ENCODE measurements around the gene CAPZB. TPM values are rescaled to one million over a fixed set of nuclear protein-coding genes. Genes with fewer than 3 reads are reported as not detected.

CAPZB gene
- total RNA-seq, 4 donors from 2014 or later = 84.2 to 119 (median 102) TPM

- TF ChIP-seq CTCF (IDR thresholded peaks at IDR 0.05; ENCODE audit: low read depth) = no peak
Measured at GRCh38 chr1:19465123-19465522, 20.2 kb downstream of the CAPZB start.

DNA sequence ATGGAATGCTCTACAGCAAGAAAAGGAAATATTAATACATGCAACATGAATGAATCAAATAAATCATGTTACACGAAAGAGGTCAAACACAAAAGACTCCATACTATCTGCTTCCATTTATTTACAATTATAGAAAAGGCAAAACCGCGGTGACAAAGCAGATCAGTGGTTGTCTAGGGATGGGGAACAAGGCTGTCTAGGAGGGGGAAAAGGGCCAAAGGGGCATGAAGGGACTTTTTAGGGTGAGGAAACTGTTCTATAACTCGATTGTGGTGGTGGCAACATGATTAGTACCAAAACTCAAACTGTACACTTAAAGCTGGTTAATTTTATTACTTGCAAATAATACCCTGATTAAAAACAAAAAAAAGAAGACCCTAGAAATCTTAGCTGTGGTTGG lies 20.6 kb downstream of the CAPZB start:
- no peak for TF ChIP-seq CTCF (IDR thresholded peaks at IDR 0.05; ENCODE audit: low read depth)

- TF ChIP-seq CTCF (IDR thresholded peaks at IDR 0.05; ENCODE audit: low read depth) = no peak
Measured at GRCh38 chr1:19463504-19463803, 21.9 kb downstream of the CAPZB start.

DNA sequence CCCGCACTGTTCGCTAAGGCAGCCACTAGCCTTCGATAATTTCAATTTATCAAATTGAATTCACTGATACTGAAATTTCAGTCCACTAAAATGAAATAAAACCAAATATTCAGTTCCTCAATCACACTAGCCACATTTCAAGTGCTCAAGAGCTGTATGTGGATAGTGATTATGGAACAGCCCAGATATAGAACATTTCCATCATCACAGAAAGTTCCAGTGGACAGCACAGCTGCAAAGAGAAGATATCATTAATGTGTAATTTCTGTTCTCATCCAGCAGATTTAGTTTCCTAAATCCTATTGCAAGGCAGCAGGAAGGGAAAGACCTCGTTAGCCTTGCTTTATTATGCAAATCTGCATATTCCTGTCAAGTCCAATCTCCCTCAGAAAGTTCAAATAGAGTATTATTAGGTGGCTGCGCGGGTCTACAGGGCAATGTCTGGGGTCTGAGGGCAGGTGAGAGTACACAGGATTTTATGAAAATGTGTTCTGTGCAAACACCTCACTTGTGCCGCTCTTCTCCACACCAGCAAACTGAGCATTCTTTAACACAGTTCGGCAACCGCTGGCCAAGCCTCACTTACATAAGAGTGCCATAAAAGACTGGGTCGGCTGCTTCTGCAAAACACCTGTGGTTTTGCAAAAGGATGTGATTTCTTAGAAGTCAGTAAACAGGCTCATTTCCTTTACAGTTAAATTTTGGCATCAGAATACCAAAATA lies 22.4 kb downstream of the CAPZB start:
- no peak for TF ChIP-seq CTCF (IDR thresholded peaks at IDR 0.05; ENCODE audit: low read depth)

- no peak for TF ChIP-seq CTCF (IDR thresholded peaks at IDR 0.05; ENCODE audit: low read depth)
Measured at GRCh38 chr1:19461220-19461554, 24.2 kb downstream of the CAPZB start.

DNA sequence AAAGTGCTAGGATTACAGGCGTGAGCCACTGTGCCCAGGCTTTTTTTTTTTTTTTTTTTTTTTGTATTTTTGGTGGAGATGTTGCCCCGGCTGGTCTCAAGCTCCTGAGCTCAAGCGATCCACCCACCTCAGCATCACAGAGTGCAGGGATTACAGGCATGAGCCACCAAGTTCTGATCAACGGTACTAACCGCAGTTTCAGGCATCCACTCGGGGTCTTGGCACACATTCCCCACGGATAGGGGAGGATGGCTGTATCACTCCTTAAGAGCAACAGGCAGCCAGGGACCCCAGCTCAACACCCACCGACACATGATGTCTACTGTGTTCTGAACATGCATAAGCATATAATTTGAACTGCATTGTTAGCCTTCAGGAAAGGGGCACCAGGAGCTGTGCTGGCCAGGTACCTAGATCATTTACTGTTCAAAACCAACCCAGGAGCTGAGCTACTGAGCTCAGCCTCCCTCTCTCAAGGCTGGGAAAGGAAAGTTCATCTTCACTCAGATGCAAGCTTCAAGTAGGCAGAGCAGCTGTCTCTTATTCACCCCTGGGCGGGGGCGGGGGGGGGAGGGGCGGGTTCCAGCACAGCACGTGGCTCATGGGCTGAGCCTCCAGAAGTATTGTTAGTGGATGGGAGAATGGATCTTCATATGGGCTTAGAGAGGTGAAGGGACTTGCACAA lies 24.7 kb downstream of the CAPZB start:
- TF ChIP-seq CTCF (IDR thresholded peaks at IDR 0.05; ENCODE audit: low read depth) = no peak

- TF ChIP-seq CTCF (IDR thresholded peaks at IDR 0.05; ENCODE audit: low read depth) = no peak
Measured at GRCh38 chr1:19458815-19459417, 26.4 kb downstream of the CAPZB start.

Measured in subcutaneous adipose tissue (tissue), 4 donors.